Endothelial cell of umbilical vein (primary cell): ENCODE results near the gene PGBD2.

Experiments used
- EZH2 ChIP-seq: IDR thresholded peaks from 2 replicates; pipeline ENCODE4 v1.6.1; 2012; ENCODE audit warnings: borderline replicate concordance, low read depth, mild to moderate bottlenecking, moderate library complexity, low read length, inconsistent platforms; ENCODE audit not compliant: severe bottlenecking
- MYC ChIP-seq: IDR thresholded peaks from one replicate; pipeline ENCODE4 v1.6.1; 2011; ENCODE audit warnings: mild to moderate bottlenecking, low read depth, low read length
- POLR2A ChIP-seq: IDR thresholded peaks from 2 replicates; pipeline ENCODE4 v1.6.1; 2012; ENCODE audit warnings: low read depth, mild to moderate bottlenecking, control low read depth, low read length
- POLR2AphosphoS5 ChIP-seq: IDR thresholded peaks from 2 replicates; pipeline ENCODE4 v1.6.1; 2012; ENCODE audit warnings: low read depth, mild to moderate bottlenecking, control low read depth, low read length, moderate library complexity; ENCODE audit not compliant: insufficient read depth
- TF ChIP-seq, protein P1 (sequence below): IDR thresholded peaks from 2 replicates; pipeline ENCODE4 v1.6.1; 2011; ENCODE audit not compliant: insufficient read depth, insufficient read length
- TF ChIP-seq, protein P2 (sequence below), 2 donors: IDR thresholded peaks; 1 replicate in 1 of 2; 2 replicates in 1 of 2; pipeline ENCODE4 v1.5.1; 2011; ENCODE audit warnings: low read length in 2 of 2, mild to moderate bottlenecking in 2 of 2, moderate library complexity in 2 of 2, control low read depth in 1 of 2, inconsistent platforms in 1 of 2, low read depth in 1 of 2; ENCODE audit not compliant: insufficient read depth in 1 of 2; ENCODE audit errors: extremely low read depth in 1 of 2

DNA sequence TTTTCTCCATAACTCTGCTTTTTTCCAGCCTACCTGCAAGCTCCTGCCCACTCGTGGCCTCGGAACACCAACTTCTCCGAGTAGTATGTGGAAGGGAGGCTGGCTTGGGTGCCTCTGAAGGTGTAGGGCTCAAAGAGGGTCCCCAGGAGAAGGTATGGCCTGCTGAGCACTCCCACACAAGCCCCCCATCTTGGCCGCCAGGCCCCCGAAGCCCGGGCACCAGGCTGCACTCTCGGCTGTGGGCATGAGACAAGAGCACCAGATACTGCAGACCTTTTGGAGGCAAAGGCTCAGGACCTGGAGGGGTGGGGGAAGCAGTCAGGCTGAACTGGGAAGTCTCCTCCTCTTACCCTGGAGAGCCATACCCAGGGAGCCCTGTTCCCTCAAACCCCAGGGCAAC, 48.8 kb upstream of the PGBD2 start:
- TF ChIP-seq MYC (no peak), EZH2 (no peak), POLR2A (no peak), POLR2AphosphoS5 (no peak)
- TF ChIP-seq, protein P1, sequence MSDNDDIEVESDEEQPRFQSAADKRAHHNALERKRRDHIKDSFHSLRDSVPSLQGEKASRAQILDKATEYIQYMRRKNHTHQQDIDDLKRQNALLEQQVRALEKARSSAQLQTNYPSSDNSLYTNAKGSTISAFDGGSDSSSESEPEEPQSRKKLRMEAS: no peak
- TF ChIP-seq, protein P2, sequence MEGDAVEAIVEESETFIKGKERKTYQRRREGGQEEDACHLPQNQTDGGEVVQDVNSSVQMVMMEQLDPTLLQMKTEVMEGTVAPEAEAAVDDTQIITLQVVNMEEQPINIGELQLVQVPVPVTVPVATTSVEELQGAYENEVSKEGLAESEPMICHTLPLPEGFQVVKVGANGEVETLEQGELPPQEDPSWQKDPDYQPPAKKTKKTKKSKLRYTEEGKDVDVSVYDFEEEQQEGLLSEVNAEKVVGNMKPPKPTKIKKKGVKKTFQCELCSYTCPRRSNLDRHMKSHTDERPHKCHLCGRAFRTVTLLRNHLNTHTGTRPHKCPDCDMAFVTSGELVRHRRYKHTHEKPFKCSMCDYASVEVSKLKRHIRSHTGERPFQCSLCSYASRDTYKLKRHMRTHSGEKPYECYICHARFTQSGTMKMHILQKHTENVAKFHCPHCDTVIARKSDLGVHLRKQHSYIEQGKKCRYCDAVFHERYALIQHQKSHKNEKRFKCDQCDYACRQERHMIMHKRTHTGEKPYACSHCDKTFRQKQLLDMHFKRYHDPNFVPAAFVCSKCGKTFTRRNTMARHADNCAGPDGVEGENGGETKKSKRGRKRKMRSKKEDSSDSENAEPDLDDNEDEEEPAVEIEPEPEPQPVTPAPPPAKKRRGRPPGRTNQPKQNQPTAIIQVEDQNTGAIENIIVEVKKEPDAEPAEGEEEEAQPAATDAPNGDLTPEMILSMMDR (IDR thresholded peaks at IDR 0.05; ENCODE audit: extremely low read depth in 1 of 2, insufficient read depth in 1 of 2, low read depth in 1 of 2, low read length in 2 of 2): no peak
